ENCODE measurements around the gene ABR.
"Not testable (repeated sequence)": the region's sequence is repeated elsewhere in the genome, so short reads cannot be mapped to it uniquely, and the experiment has no call there.

ABR gene

DNA sequence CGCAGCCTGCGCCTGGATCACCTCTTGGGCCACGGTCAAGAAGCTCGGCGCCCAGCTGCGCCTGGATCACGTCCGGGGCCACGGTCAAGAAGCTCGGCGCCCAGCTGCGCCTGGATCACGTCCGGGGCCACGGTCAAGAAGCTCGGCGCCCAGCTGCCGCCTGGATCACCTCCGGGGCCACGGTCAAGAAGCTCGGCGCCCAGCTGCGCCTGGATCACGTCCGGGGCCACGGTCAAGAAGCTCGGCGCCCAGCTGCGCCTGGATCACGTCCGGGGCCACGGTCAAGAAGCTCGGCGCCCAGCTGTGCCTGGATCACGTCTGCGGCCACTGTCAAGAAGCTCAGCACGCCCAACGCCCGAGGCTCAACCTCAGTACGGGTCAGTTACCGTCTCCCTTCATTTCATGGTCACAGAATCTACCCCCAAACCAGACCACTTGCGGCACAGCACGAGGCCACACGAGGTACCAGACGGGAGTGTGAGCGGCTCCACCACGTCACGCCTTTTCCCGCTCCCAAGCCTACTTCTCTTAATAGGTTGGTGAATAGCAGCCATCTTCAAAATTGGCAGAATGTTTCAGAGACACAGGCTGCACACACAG lies 131.2 kb downstream of the ABR start:
- DNase-seq (ENCODE audit: low read depth in 2 of 2): not testable (repeated sequence)

GRCh38 chr17:1047879-1048470 lies 131.8 kb downstream of the ABR start:
- no peak for DNase-seq (ENCODE audit: low read depth in 2 of 2)

DNA sequence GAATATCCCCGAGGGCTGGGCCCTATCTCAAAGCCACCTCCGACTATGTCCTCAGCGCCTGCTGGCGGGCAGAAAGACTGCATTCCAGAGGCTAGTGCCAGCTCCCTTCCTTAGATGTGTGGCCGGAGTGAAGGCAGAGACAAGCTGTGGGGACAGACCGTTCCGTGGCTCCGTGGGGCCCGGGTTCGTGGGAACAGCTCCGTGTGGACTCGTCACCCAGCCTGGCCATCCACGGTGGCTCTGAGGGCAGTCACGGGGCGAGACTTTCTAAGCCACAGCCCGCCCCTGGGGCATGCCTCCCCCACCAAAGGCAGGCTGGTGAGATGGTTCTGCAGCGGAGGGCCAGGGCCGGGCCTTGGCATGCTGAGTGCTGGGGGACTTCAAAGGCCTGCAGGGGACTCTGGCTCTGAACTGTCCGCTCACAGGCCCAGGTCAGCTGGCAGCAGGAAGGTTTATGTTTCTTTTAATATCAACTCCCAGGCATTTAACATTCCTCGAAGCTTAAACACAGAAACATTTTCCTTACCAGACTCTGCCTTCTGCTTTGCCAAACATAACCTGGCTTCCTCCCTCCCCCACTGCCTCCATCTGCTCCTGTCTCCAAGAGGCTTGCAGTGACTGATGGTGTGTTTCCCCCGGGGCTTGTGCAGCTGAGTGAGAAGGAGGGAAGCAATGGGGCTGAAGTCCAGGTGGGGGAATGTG lies 132.5 kb downstream of the ABR start:
- DNase-seq (ENCODE audit: low read depth in 2 of 2): no peak

DNA sequence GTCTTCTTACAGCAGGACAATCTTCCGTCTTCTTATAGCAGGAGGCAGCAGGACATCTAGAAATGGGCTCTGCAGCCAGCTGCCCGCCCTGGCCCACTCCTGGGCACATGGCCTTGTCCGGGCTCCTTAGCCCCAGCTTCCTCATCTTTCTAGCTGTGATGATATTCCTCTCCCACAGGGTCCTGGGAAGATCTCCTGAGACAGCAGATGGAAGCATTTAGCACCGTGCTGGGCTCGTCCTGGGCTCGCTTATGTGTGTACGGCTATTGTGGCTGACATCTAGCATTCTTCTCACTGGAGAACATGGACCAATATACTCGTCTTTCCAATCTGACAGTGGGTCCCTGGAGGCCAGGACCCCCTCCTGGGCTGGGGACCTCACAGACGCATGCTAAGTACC lies 134.3 kb downstream of the ABR start:
- DNase-seq (ENCODE audit: low read depth in 2 of 2): no peak

DNA sequence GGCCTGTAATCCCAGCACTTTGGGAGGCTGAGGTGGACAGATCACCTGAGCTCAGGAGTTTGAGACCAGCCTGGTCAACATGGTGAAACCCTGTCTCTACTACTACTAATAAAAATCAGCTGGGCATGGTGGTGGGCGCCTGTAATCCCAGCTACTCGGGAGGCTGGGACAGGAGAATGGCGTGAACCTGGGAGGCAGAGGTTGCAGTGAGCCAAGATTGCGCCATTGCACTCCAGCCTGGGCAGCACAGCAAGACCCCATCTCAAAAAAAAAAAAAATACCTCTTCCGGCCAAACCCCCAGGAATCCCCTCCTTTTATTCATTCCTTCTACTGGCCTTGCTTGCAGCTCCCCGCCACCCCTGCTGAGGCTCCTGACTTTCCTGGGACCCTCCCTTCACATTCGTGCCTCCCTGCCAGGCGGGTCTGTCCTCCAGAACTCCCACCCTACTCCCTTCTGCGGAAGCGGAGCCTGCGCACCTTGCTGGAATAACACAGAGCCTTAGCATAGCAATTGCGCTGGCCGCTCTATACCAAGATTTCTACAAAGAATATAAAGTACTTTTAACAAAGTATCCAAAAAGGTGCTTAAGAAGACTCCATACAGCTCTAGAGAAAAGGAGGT lies 135.3 kb downstream of the ABR start:
- not testable (repeated sequence) for DNase-seq (ENCODE audit: low read depth in 2 of 2)

GRCh38 chr17:1043601-1044251 lies 136.1 kb downstream of the ABR start:
- no peak for DNase-seq (ENCODE audit: low read depth in 2 of 2)

GRCh38 chr17:1042486-1042885 lies 137.3 kb downstream of the ABR start:
- DNase-seq (ENCODE audit: low read depth in 2 of 2): no peak

DNA sequence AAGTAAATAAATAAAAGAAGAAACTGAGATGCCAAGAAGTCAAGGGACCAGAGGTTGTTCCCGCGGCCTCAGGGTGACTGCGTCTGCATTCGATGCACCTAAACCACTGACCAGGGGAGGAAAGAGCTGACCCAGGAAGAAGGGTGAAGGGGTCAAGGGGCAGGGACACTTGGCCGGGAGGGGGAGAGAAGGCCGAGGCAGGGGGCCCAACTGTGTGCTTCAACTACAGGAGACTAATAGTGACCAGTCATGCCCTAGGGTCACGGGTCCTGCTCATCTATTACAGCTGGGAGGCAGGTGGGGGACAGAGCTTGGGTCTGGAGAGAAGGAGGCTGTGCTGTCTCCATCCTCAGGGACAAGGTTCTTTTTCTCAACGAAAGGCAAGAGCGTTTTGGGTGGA lies 138.0 kb downstream of the ABR start:
- no peak for DNase-seq (ENCODE audit: low read depth in 2 of 2)

DNA sequence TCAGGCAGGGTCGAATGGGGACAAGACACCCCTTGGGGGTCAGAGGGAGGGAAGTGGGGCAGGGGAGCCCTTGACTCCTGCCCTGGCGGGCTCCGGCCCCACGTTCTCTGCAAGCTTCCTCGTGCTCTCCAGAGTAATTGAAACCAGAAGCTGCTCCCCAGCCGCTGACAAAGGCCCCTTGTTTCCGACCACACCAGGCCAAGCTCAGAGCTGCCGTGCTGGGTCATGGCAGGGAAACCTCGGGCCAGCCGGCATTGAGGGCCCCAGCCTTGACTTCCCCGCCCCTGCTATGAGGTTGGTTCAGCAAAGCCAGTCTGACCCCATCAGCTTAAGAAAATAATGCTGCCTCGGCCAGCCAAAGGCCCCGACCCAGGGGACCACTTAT lies 139.6 kb downstream of the ABR start:
- no peak for DNase-seq (ENCODE audit: low read depth in 2 of 2)

DNA sequence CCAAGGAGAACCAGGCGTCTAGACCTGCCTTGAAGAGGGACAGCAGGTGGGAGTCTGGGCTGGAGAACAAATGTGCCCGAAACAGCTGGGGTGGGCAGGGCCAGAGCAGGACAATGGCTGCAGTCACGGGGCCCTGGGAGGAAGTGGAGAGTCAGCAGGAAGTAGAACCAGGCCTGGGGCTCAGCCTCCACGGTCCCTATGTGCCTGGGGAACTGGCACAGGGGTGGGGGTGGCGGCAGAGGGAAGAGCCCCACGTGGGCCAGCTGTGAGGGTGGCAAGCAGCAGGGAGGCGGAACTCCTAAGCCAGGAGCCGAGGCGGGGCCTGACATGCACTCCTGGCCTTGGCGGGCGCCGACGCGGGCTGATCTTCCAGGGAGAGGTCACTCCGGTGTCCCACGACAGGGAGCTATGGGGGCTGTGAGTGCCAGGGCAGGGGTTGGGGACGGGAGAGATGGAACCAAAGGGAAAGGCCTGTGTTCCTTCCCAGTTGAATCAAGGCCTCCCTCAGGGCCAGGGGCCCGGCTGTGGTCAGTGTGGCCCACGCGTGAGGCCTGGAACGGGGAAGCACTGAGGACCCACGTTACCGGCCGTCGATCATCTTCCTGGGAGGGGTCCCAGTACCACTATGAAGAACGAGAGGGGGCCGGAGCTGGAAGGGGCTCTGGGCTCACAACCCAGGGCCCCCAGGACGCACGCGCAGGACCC lies 140.1 kb downstream of the ABR start:
- no peak for DNase-seq (ENCODE audit: low read depth in 2 of 2)

DNA sequence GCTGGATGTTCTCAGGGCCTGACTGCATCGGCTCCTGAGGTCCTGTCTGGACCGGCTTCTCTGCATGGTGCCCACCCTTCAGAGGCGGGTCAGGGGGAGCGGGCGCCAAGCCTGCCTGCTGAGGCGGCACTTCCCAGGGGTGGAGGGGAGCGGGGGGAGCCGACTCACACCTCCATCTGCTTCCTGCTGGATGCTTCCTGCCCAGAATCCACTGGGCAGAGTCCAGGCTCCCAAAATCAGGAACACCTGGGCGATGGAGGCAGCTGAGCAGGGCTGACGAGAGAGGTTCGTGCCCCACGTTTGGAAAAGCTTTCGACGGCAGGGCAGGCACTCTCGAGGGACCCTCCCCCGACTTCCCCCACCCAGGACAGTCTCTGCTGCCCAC lies 140.7 kb downstream of the ABR start:
- DNase-seq (ENCODE audit: low read depth in 2 of 2): no peak

GRCh38 chr17:1038459-1039122 lies 141.2 kb downstream of the ABR start:
- DNase-seq (ENCODE audit: low read depth in 2 of 2): no peak

DNA sequence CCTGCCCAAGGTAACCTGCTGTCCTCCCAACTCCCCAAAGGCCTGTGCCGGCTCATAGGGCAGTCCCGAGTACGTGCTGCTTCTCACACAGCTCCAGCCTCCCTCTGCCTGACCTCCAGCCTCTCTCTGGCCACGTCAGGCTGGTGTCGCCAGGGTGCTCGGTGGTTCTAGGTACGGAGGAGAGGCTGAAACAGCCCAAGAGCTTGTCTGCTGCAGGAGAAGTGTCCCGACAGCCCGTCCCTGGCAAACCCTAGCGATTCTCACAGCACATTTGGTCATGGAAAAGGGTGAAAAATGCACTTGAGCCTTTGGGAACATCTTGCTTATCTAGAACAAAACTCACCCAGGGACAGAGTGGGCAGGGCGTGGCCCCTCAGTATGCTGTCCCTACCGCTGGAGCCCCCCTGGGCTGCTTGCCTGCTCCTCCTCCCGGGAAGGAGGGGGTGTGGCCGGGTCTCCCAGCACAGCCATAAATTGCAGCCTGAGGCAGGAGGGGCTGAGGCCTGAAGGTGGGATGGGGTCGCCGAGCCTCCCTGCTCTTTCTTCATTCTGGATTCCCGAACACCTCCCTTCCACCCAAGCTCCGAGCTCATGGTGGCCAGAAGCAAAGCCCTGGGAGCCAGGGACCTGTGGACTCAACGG lies 142.4 kb downstream of the ABR start:
- no peak for DNase-seq (ENCODE audit: low read depth in 2 of 2)

DNA sequence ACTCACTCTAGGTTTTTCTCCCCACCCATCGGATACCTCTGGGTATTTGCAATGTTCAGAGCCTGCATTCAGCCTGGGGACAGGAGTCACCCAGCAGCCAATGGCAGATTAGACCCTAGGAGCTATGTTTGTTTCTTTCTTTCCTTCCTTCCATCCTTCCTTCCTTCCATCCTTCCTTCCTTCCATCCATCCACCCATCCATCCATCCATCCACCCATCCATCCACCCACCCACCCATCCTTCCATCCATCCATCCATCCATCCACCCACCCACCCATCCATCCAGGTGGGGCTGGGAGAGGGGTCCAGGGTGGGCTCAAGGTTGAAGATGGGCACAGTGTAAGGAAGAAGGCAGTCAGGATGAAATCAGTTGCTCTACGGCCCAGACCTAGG lies 142.9 kb downstream of the ABR start:
- DNase-seq (ENCODE audit: low read depth in 2 of 2): no peak

DNA sequence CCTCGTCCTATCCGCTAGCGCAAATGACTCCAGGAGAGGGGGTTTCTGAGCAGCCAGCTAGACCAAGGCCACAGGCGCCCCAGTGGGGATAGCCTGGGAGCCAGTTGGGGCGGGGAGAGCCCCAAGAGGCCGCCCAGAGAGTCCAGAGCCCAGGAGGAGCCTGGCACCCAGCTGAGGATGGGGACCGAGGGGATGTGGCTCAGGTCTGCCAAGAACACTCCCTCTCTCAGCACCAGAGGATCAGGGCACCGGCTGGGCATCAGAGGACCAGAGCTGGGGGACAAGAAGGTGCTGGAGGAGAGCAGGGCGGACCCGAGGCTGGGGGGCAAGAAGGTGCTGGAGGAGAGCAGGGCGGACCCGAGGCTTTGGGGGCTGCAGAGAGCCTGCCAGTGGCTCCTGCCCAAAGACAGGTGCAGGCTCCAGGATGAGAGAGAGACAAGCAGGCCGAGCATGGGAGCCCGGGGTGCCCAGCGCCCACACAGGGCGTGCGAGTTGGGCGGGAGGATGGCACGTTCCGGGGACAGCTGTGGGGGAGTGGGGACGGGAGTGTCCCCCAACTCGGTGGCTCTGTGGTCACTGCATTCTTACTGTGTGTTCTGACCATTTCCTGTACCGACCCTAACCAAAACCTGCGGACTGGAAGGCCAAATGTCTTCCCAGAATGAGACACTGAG lies 143.5 kb downstream of the ABR start:
- no peak for DNase-seq (ENCODE audit: low read depth in 2 of 2)

DNA sequence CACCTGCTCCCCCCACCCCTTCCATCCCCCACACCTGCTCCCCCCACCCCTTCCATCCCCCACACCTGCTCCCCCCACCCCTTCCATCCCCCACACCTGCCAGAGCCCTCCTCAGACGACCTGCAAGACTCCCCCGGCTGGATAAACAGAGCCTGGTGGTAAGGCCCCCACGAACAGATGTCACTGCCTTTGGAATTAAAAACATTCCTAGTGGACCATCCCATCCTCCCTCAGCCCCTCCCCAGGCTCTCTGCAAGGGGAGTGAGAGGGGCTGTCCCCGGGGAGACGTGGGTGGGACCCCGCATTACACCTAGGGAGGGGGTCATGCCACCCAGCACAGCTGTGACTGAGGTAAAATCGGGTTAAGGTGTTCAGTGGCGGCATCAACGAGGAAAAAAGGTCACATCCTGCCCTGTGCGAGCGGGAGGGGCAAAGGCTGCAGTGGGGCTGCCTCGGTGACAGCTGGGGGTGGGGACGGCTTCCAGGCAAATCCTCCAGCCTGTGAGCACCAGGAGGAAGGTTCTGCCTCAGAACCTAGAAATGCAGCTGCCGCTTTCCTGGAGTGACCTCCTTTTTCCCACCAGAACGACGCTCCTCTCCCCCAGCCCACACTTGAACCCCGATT lies 144.1 kb downstream of the ABR start:
- DNase-seq (ENCODE audit: low read depth in 2 of 2): no peak

- no peak for DNase-seq (ENCODE audit: low read depth in 2 of 2)
Observed at GRCh38 chr17:1034652-1035210, 145.1 kb downstream of the ABR start.

DNA sequence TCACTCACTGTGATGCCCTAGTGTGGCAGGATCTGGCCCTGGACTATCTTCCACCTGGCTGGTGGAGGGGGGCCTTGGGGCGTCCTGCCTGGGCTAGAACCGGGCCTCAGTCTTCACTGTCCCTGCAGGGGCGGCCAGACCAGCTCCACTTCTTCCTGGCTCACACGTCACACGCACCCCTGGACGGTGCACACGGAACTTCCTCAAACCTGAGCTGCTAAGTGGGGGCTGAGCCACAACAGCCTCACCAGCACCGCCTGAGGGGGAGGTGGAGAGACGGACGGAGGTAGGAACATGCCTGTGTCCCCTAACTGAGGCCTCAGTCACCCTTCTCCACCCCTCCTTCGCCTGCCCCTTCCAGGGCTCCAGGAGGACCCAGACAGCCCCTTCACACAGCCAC lies 146.3 kb downstream of the ABR start:
- DNase-seq (ENCODE audit: low read depth in 2 of 2): no peak

- no peak for DNase-seq (ENCODE audit: low read depth in 2 of 2)
Observed at GRCh38 chr17:1032391-1032790, 147.4 kb downstream of the ABR start.

DNA sequence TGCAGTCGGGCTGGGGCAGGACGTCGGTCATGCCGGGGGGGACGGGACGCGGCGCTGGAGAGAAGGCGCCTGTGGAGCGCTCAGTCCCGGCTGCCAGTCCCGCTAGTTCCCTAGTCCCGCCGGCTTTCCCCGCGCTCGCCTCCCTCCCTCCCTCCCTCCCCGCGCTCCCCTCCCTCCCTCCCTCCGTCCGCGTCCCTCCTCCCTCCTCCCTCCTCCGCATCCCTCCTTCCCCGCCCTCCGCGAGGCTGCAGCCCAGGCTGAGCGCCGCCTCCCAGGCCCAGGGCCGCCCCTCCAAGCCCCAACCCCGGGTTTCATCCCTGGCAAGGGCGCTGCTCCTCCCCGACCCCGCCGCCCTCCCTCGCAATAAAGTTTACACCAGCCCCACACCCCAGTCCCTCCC lies 148.1 kb downstream of the ABR start:
- DNase-seq (ENCODE audit: low read depth in 2 of 2): no peak
